Measurements from ENCODE around the gene EXOC6B.

DNA sequence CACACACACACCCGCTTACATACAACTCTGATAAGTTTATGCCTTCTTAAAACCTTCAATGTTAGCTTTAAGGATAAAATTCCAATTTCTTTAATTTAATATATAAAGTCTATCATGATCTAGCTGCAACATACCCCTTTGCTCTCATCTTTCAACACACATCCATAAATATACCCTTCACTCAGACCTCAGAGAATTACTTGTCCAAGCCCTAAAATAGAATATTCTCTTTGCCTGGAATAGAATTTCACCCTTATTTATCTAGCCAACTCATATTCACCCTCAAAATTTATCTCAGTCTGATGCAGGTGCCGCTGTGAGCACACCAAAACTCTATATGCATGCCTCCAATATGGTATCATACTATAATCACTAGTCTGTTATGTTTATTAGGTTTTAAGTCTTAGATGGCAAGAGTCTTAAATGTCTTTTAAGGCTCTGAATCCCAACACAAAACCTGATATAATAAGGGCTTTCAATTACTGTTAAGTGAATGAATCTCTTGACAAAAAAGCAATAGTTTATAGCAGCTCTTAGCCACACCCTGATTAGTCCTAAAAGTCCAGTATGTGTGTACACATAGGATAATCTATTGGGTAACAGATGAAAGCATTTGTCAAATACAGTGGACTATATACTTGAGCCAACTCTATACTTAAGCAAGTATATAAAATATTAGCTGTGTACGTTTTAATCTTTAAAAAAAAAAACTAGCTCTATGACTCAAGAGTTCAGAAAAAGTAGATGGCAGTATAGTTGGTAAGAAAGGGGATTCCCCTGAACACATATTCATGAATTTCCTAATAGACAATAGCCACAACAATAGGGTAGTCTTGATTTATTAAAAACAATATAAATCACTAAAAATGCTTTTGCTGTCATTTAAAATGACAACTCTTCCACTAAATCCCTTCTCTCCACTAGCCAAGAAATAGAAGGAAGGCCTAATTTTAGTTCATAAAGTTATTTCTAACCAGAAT is 144.5 kb downstream of the EXOC6B start:
- TF ChIP-seq, protein P1, sequence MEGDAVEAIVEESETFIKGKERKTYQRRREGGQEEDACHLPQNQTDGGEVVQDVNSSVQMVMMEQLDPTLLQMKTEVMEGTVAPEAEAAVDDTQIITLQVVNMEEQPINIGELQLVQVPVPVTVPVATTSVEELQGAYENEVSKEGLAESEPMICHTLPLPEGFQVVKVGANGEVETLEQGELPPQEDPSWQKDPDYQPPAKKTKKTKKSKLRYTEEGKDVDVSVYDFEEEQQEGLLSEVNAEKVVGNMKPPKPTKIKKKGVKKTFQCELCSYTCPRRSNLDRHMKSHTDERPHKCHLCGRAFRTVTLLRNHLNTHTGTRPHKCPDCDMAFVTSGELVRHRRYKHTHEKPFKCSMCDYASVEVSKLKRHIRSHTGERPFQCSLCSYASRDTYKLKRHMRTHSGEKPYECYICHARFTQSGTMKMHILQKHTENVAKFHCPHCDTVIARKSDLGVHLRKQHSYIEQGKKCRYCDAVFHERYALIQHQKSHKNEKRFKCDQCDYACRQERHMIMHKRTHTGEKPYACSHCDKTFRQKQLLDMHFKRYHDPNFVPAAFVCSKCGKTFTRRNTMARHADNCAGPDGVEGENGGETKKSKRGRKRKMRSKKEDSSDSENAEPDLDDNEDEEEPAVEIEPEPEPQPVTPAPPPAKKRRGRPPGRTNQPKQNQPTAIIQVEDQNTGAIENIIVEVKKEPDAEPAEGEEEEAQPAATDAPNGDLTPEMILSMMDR (IDR thresholded peaks at IDR 0.05) = no peak
- TF ChIP-seq ZFX (IDR thresholded peaks at IDR 0.05; ENCODE audit: borderline replicate concordance) = no peak
